Middle frontal gyrus (tissue), 1 donor: ENCODE results near the gene KCNK10.

Experiments
- DNase-seq: peaks from one replicate; pipeline ENCODE4 v3.0.0-alpha.2; 2015; ENCODE audit warnings: low spot score; ENCODE audit errors: extremely low spot score

Gene KCNK10

GRCh38 chr14:88185843-88186242, 137.2 kb downstream of the KCNK10 start:
- no peak for DNase-seq

- DNase-seq = no peak
Measured at GRCh38 chr14:88184956-88185355, 138.1 kb downstream of the KCNK10 start.

GRCh38 chr14:88181072-88181471, 142.0 kb downstream of the KCNK10 start:
- DNase-seq = no peak

- no peak for DNase-seq
Measured at GRCh38 chr14:88179716-88180115, 143.4 kb downstream of the KCNK10 start.

- DNase-seq = no peak
Measured at GRCh38 chr14:88170333-88170732, 152.7 kb downstream of the KCNK10 start.

- DNase-seq = no peak
Measured at GRCh38 chr14:88168498-88169165, 154.4 kb downstream of the KCNK10 start.

GRCh38 chr14:88168025-88168424, 155.0 kb downstream of the KCNK10 start:
- no peak for DNase-seq

- no peak for DNase-seq
Measured at GRCh38 chr14:88166616-88167015, 156.5 kb downstream of the KCNK10 start.

- no peak for DNase-seq
Measured at GRCh38 chr14:88164906-88165534, 158.0 kb downstream of the KCNK10 start.

- no peak for DNase-seq
Measured at GRCh38 chr14:88163731-88164255, 159.3 kb downstream of the KCNK10 start.

GRCh38 chr14:88156127-88156526, 166.9 kb downstream of the KCNK10 start:
- no peak for DNase-seq

- no peak for DNase-seq
Measured at GRCh38 chr14:88154926-88155325, 168.1 kb downstream of the KCNK10 start.

GRCh38 chr14:88154321-88154720, 168.7 kb downstream of the KCNK10 start:
- no peak for DNase-seq

GRCh38 chr14:88146881-88147649, 176.0 kb downstream of the KCNK10 start:
- no peak for DNase-seq

- no peak for DNase-seq
Measured at GRCh38 chr14:88143810-88144209, 179.3 kb downstream of the KCNK10 start.

GRCh38 chr14:88142997-88143396, 180.1 kb downstream of the KCNK10 start:
- no peak for DNase-seq

GRCh38 chr14:88140874-88141273, 182.2 kb downstream of the KCNK10 start:
- no peak for DNase-seq

- no peak for DNase-seq
Measured at GRCh38 chr14:88137327-88137726, 185.7 kb downstream of the KCNK10 start.
